Measurements from ENCODE around the gene MRPL32.

DNA sequence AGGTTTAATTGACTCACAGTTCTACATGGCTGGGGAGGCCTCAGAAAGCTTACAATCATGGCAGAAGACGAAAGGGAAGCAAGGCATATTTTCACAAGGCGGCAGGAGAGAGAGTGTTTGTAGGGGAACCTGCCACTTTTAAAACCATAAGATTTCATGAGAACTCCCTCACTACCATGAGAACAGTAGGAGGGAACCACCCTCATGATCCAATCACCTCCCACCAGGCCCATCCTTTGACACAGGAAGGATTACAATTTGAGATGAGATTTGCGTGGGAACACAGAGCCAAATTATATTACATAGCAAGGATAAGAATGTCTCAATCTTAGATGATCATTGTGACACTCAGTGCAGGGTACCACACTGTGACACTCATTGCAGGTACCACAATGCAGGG is 44.2 kb downstream of the MRPL32 start:
- TF ChIP-seq, protein P1, sequence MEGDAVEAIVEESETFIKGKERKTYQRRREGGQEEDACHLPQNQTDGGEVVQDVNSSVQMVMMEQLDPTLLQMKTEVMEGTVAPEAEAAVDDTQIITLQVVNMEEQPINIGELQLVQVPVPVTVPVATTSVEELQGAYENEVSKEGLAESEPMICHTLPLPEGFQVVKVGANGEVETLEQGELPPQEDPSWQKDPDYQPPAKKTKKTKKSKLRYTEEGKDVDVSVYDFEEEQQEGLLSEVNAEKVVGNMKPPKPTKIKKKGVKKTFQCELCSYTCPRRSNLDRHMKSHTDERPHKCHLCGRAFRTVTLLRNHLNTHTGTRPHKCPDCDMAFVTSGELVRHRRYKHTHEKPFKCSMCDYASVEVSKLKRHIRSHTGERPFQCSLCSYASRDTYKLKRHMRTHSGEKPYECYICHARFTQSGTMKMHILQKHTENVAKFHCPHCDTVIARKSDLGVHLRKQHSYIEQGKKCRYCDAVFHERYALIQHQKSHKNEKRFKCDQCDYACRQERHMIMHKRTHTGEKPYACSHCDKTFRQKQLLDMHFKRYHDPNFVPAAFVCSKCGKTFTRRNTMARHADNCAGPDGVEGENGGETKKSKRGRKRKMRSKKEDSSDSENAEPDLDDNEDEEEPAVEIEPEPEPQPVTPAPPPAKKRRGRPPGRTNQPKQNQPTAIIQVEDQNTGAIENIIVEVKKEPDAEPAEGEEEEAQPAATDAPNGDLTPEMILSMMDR (IDR thresholded peaks at IDR 0.05): no peak
- TF ChIP-seq POLR2AphosphoS5 (IDR thresholded peaks at IDR 0.05; ENCODE audit: low read depth, low read length): no peak
- no peak for TF ChIP-seq SIN3A (IDR thresholded peaks at IDR 0.05; ENCODE audit: borderline replicate concordance, insufficient read depth, low read depth, low read length)
- no peak for TF ChIP-seq TCF7L2 (IDR thresholded peaks at IDR 0.05; ENCODE audit: low read depth, low read length)
